ENCODE results near the gene BNIPL. TPM values are rescaled to one million over a fixed set of nuclear protein-coding genes. Genes with fewer than 3 reads are reported as not detected.

BNIPL gene
- total and polyA plus RNA-seq, 2 of the 13 experiments (the other 11 are each of a cell fraction or from before 2014, with no cell fraction given) = 0.40 to 1.1 TPM

DNA sequence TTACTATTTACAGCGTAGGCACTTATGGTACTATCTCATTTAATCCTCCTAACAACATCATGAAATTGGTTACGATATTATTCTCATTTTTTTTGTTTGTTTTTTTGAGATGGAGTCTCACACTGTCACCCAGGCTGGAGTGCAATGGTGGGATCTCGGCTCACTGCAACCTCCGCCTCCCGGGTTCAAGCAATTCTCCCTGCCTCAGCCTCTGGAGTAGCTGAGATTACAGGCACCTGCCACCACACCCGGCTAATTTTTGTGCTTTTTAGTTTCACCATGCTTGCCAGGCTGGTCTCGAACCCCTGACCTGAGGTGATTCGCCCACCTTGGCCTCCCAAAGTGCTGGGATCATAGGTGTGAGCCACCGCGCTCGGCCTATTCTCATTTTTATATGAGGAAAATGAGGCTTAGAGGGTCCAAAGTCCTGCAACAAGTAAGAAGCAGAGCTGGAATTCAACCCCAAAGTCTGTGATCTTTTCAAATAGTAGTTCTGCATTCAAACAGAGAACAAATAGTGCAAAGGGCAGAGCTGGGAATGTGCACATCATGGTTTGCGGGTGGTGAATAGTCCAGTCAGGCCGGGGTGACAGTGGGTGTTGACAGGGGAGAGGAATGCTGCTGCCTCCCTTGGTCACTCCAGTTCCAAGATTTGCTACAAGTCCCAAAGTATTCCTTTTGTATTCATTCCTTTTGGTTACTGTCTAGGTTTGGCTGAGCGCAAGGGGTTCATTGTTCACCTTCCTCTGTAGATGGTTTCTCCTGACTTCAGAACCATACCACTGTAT, 23.5 kb upstream of the BNIPL start (continued):
- TF ChIP-seq E2F5 (CRISPR knock-in tag; conservative IDR thresholded peaks at IDR 0.05) (no peak), POLR2AphosphoS2 (IDR thresholded peaks at IDR 0.05; ENCODE audit: low read depth, low read length) (no peak), SMAD3 (CRISPR knock-in tag; IDR thresholded peaks at IDR 0.05) (0 out of 2 replicates have a peak, but pooled peaks have one; percentile 13), NFKB2 (CRISPR knock-in tag; IDR thresholded peaks at IDR 0.05; ENCODE audit: borderline replicate concordance) (no peak), ZBTB1 (CRISPR knock-in tag; IDR thresholded peaks at IDR 0.05; ENCODE audit: borderline replicate concordance) (no peak), NR2F1 (CRISPR knock-in tag; IDR thresholded peaks at IDR 0.05) (peak in 1 of 2 experiments; percentile 32; a peak in 1 of 4 replicates), NFYC (CRISPR knock-in tag; IDR thresholded peaks at IDR 0.05) (no peak), KLF16 (CRISPR knock-in tag; IDR thresholded peaks at IDR 0.05) (peak in 1 of 2 experiments; percentile 43; a peak in 1 of 4 replicates), KLF11 (CRISPR knock-in tag; IDR thresholded peaks at IDR 0.05) (no peak), ZFX (CRISPR knock-in tag; IDR thresholded peaks at IDR 0.05; ENCODE audit: low read depth) (peak; percentile 58), ZNF672 (CRISPR knock-in tag; IDR thresholded peaks at IDR 0.05) (no peak), DMTF1 (CRISPR knock-in tag; IDR thresholded peaks at IDR 0.05) (no peak), REST (IDR thresholded peaks at IDR 0.05; ENCODE audit: borderline replicate concordance in 1 of 2, low read depth in 1 of 2, low read length in 2 of 2) (no peak), ZNF282 (IDR thresholded peaks at IDR 0.05; ENCODE audit: partially characterized antibody) (no peak), ZMAT3 (CRISPR knock-in tag; conservative IDR thresholded peaks at IDR 0.05) (no peak)
- TF ChIP-seq, protein P1, sequence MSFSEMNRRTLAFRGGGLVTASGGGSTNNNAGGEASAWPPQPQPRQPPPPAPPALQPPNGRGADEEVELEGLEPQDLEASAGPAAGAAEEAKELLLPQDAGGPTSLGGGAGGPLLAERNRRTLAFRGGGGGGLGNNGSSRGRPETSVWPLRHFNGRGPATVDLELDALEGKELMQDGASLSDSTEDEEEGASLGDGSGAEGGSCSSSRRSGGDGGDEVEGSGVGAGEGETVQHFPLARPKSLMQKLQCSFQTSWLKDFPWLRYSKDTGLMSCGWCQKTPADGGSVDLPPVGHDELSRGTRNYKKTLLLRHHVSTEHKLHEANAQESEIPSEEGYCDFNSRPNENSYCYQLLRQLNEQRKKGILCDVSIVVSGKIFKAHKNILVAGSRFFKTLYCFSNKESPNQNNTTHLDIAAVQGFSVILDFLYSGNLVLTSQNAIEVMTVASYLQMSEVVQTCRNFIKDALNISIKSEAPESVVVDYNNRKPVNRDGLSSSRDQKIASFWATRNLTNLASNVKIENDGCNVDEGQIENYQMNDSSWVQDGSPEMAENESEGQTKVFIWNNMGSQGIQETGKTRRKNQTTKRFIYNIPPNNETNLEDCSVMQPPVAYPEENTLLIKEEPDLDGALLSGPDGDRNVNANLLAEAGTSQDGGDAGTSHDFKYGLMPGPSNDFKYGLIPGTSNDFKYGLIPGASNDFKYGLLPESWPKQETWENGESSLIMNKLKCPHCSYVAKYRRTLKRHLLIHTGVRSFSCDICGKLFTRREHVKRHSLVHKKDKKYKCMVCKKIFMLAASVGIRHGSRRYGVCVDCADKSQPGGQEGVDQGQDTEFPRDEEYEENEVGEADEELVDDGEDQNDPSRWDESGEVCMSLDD (CRISPR knock-in tag; IDR thresholded peaks at IDR 0.05; ENCODE audit: borderline replicate concordance) = no peak; the same call in 1 of the 2 replicates
- TF ChIP-seq, protein P2, sequence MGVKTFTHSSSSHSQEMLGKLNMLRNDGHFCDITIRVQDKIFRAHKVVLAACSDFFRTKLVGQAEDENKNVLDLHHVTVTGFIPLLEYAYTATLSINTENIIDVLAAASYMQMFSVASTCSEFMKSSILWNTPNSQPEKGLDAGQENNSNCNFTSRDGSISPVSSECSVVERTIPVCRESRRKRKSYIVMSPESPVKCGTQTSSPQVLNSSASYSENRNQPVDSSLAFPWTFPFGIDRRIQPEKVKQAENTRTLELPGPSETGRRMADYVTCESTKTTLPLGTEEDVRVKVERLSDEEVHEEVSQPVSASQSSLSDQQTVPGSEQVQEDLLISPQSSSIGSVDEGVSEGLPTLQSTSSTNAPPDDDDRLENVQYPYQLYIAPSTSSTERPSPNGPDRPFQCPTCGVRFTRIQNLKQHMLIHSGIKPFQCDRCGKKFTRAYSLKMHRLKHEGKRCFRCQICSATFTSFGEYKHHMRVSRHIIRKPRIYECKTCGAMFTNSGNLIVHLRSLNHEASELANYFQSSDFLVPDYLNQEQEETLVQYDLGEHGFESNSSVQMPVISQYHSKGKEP (CRISPR knock-in tag; IDR thresholded peaks at IDR 0.05) = no peak
